GM23248 (cell line): Measurements from ENCODE around the gene AP1S3.

ENCODE experiments used
- EZH2 ChIP-seq: fragments of 200-600 bp; sonication (generic); IDR thresholded peaks from 2 replicates; pipeline ENCODE4 v1.6.1; 2018; ENCODE audit warnings: antibody characterized with exemption, mild to moderate bottlenecking; ENCODE audit not compliant: insufficient read depth, poor library complexity, severe bottlenecking
- EZH2phosphoT487 ChIP-seq: fragments of 200-600 bp; sonication (generic); IDR thresholded peaks from 2 replicates; pipeline ENCODE4 v1.6.1; 2018; ENCODE audit warnings: antibody characterized with exemption, moderate library complexity, mild to moderate bottlenecking, low read depth; ENCODE audit not compliant: insufficient read depth

GRCh38 chr2:223805008-223805407 lies 32.4 kb downstream of the AP1S3 start:
- no peak for TF ChIP-seq EZH2phosphoT487
- TF ChIP-seq EZH2: no peak
